HepG2 (cell line): ENCODE data around the gene KXD1. TPM values are rescaled to one million over a fixed set of nuclear protein-coding genes. Genes with fewer than 3 reads are reported as not detected.

Source experiments
- EED ChIP-seq: sonication (generic); formaldehyde crosslinking; IDR thresholded peaks from 2 replicates; pipeline ENCODE4 v1.5.0; 2020; ENCODE audit warnings: mild to moderate bottlenecking, missing genetic modification reagents
- FLYWCH1 ChIP-seq: sonication (generic); formaldehyde crosslinking; IDR thresholded peaks from 2 replicates; pipeline ENCODE4 v1.8.1; 2023; ENCODE audit warnings: mild to moderate bottlenecking, missing genetic modification reagents
- HNF4G ChIP-seq, 2 experiments: sonication (generic) in 1 of 2; formaldehyde crosslinking in 1 of 2; IDR thresholded peaks; 2 replicates each; pipeline versions ENCODE4 v1.4.0 to v1.6.1; 2011 to 2020; ENCODE audit warnings: borderline replicate concordance in 2 of 2, low read depth in 2 of 2, mild to moderate bottlenecking in 2 of 2, low read length in 1 of 2, missing genetic modification reagents in 1 of 2, moderate library complexity in 1 of 2
- IKZF1 ChIP-seq: fragments of 450-650 bp; IDR thresholded peaks from 2 replicates; pipeline ENCODE4 v1.7.1; 2016
- KAT7 ChIP-seq: IDR thresholded peaks from 2 replicates; pipeline ENCODE4 v1.6.1; 2018; ENCODE audit warnings: borderline replicate concordance, missing compliant biosample characterization
- MIER2 ChIP-seq: IDR thresholded peaks from 2 replicates; pipeline ENCODE4 v1.6.1; 2016; ENCODE audit warnings: missing biosample characterization, missing genetic modification reagents
- NR1H2 ChIP-seq: sonication (generic); formaldehyde crosslinking; IDR thresholded peaks from 2 replicates; pipeline ENCODE4 v1.8.1; 2022; ENCODE audit warnings: low read depth, missing genetic modification reagents, borderline replicate concordance
- RXRB ChIP-seq: IDR thresholded peaks from 2 replicates; pipeline ENCODE4 v1.6.1; 2016; ENCODE audit warnings: borderline replicate concordance, missing genetic modification reagents, missing compliant biosample characterization
- SNAI1 ChIP-seq: sonication (generic); formaldehyde crosslinking; IDR thresholded peaks from 2 replicates; pipeline ENCODE4 v1.5.0; 2020; ENCODE audit warnings: mild to moderate bottlenecking, missing genetic modification reagents, borderline replicate concordance
- SP5 ChIP-seq: IDR thresholded peaks from 2 replicates; pipeline ENCODE4 v1.6.1; 2016; ENCODE audit warnings: low read depth, borderline replicate concordance
- ZNF337 ChIP-seq: sonication (generic); formaldehyde crosslinking; IDR thresholded peaks from 2 replicates; pipeline ENCODE4 v1.5.1; 2020; ENCODE audit warnings: missing genetic modification reagents, low read depth, mild to moderate bottlenecking, borderline replicate concordance
- ZNF33A ChIP-seq: sonication (generic); formaldehyde crosslinking; IDR thresholded peaks from 2 replicates; pipeline ENCODE4 v1.5.1; 2020; ENCODE audit warnings: missing genetic modification reagents, mild to moderate bottlenecking, moderate library complexity, borderline replicate concordance
- ZNF430 ChIP-seq: sonication (generic); formaldehyde crosslinking; IDR thresholded peaks from 2 replicates; pipeline ENCODE4 v1.9.0; 2021; ENCODE audit warnings: mild to moderate bottlenecking, missing genetic modification reagents
- ZNF572 ChIP-seq: sonication (generic); formaldehyde crosslinking; IDR thresholded peaks from 2 replicates; pipeline ENCODE4 v1.5.1; 2020; ENCODE audit warnings: mild to moderate bottlenecking, missing genetic modification reagents
- polyA plus RNA-seq, 8 experiments: library from polyadenylated mRNA; depleted of rRNA in 3 of 8; stranded (reverse) in 7 of 8; unstranded in 1 of 8; fragments of >200 nt; fragmentation: Illumina TruSeq in 4 of 8; extraction: Trizol in 4 of 8; gene quantifications; 2 replicates each; pipeline versions ENCODE4 v1.2.1 to v1.2.3, GENCODE V29; 2011 to 2016; ENCODE audit warnings: low read depth in 4 of 8, missing spikeins in 1 of 8, mixed read lengths in 1 of 8; ENCODE audit not compliant: insufficient read depth in 1 of 8
- total RNA-seq, 5 experiments: library from RNA; depleted of rRNA; stranded (reverse); fragments of >200 nt; fragmentation: Illumina TruSeq; extraction: Trizol; gene quantifications; 2 replicates each; pipeline ENCODE4 v1.2.3, GENCODE V29; 2016; ENCODE audit warnings: low read depth in 1 of 5
- TF ChIP-seq, protein P1 (sequence below): sonication (generic); formaldehyde crosslinking; IDR thresholded peaks from 2 replicates; pipeline ENCODE4 v1.4.0; 2020; ENCODE audit warnings: missing genetic modification reagents, borderline replicate concordance
- TF ChIP-seq, protein P2 (sequence below): IDR thresholded peaks from 2 replicates; pipeline ENCODE4 v1.6.1; 2018; ENCODE audit warnings: missing genetic modification reagents
- TF ChIP-seq, protein P3 (sequence below): sonication (generic); formaldehyde crosslinking; conservative IDR thresholded peaks from 2 replicates; pipeline ENCODE4 v1.8.0; 2022; ENCODE audit warnings: mild to moderate bottlenecking, moderate library complexity, missing genetic modification reagents
- TF ChIP-seq, protein P4 (sequence below): sonication (generic); formaldehyde crosslinking; IDR thresholded peaks from 2 replicates; pipeline ENCODE4 v1.4.0; 2020; ENCODE audit warnings: missing genetic modification reagents, borderline replicate concordance
- TF ChIP-seq, protein P5 (sequence below): sonication (generic); formaldehyde crosslinking; IDR thresholded peaks from 2 replicates; pipeline ENCODE4 v1.4.0; 2020; ENCODE audit warnings: missing genetic modification reagents

The KXD1 gene
- total and polyA plus RNA-seq, 2 of the 13 experiments (the other 11 are each of a cell fraction or from before 2014, with no cell fraction given): 44.6 to 143 TPM

DNA sequence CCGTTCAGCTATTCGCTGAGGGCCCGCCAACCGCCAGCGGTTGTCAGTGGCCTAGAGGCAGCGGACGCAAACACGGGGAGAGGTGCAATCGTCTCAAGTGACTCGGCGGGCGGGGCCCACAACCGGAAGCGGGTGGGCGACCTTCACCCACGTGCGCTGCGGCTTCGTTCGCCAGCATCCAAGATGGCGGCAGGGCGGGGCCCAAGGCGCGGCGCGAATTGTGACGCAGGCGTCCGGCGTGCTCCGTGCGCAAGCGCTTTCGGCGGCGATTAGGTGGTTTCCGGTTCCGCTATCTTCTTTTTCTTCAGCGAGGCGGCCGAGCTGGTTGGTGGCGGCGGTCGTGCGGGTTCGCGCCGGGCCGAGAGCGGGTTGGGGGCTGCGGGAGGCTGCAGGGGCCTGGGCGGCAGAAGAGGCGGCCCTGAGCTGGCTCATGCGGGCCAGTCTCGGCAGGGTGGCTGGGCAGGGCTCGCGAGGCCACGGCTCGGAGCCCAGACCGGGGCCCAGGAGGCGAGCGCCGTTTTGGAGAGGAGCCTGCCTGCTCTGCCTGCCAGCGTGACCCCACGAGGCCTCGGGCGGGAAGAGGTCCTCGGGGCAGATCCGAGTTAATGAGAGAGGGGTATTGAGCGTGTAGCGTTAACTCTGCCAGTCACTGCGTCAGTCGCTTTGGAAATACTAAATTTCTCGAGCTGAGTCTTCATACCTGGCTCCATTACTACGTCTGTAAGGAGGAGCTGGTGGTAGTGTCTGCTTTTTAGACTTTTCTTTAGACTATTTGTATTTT is 14.1 kb downstream of the KXD1 start, which contains the start of gene UBA52 (continued):
- TF ChIP-seq, protein P1, sequence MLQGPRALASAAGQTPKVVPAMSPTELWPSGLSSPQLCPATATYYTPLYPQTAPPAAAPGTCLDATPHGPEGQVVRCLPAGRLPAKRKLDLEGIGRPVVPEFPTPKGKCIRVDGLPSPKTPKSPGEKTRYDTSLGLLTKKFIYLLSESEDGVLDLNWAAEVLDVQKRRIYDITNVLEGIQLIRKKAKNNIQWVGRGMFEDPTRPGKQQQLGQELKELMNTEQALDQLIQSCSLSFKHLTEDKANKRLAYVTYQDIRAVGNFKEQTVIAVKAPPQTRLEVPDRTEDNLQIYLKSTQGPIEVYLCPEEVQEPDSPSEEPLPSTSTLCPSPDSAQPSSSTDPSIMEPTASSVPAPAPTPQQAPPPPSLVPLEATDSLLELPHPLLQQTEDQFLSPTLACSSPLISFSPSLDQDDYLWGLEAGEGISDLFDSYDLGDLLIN (CRISPR knock-in tag): no peak
- TF ChIP-seq, protein P2, sequence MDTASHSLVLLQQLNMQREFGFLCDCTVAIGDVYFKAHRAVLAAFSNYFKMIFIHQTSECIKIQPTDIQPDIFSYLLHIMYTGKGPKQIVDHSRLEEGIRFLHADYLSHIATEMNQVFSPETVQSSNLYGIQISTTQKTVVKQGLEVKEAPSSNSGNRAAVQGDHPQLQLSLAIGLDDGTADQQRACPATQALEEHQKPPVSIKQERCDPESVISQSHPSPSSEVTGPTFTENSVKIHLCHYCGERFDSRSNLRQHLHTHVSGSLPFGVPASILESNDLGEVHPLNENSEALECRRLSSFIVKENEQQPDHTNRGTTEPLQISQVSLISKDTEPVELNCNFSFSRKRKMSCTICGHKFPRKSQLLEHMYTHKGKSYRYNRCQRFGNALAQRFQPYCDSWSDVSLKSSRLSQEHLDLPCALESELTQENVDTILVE (CRISPR knock-in tag): peak; percentile 94
- TF ChIP-seq ZNF33A (CRISPR knock-in tag): no peak
- peak; percentile 86; the same call in 1 of the 2 replicates for TF ChIP-seq EED (CRISPR knock-in tag)
- peak; percentile 91 for TF ChIP-seq SP5 (CRISPR knock-in tag)
- no peak for TF ChIP-seq HNF4G (IDR thresholded peaks at IDR 0.05; ENCODE audit: borderline replicate concordance, low read depth, low read length)
- TF ChIP-seq HNF4G (CRISPR knock-in tag; IDR thresholded peaks at IDR 0.05; ENCODE audit: borderline replicate concordance, low read depth): peak; percentile 63; the same call in 1 of the 2 replicates
- TF ChIP-seq, protein P3, sequence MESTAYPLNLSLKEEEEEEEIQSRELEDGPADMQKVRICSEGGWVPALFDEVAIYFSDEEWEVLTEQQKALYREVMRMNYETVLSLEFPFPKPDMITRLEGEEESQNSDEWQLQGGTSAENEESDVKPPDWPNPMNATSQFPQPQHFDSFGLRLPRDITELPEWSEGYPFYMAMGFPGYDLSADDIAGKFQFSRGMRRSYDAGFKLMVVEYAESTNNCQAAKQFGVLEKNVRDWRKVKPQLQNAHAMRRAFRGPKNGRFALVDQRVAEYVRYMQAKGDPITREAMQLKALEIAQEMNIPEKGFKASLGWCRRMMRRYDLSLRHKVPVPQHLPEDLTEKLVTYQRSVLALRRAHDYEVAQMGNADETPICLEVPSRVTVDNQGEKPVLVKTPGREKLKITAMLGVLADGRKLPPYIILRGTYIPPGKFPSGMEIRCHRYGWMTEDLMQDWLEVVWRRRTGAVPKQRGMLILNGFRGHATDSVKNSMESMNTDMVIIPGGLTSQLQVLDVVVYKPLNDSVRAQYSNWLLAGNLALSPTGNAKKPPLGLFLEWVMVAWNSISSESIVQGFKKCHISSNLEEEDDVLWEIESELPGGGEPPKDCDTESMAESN (CRISPR knock-in tag): peak; percentile 90
- TF ChIP-seq, protein P4, sequence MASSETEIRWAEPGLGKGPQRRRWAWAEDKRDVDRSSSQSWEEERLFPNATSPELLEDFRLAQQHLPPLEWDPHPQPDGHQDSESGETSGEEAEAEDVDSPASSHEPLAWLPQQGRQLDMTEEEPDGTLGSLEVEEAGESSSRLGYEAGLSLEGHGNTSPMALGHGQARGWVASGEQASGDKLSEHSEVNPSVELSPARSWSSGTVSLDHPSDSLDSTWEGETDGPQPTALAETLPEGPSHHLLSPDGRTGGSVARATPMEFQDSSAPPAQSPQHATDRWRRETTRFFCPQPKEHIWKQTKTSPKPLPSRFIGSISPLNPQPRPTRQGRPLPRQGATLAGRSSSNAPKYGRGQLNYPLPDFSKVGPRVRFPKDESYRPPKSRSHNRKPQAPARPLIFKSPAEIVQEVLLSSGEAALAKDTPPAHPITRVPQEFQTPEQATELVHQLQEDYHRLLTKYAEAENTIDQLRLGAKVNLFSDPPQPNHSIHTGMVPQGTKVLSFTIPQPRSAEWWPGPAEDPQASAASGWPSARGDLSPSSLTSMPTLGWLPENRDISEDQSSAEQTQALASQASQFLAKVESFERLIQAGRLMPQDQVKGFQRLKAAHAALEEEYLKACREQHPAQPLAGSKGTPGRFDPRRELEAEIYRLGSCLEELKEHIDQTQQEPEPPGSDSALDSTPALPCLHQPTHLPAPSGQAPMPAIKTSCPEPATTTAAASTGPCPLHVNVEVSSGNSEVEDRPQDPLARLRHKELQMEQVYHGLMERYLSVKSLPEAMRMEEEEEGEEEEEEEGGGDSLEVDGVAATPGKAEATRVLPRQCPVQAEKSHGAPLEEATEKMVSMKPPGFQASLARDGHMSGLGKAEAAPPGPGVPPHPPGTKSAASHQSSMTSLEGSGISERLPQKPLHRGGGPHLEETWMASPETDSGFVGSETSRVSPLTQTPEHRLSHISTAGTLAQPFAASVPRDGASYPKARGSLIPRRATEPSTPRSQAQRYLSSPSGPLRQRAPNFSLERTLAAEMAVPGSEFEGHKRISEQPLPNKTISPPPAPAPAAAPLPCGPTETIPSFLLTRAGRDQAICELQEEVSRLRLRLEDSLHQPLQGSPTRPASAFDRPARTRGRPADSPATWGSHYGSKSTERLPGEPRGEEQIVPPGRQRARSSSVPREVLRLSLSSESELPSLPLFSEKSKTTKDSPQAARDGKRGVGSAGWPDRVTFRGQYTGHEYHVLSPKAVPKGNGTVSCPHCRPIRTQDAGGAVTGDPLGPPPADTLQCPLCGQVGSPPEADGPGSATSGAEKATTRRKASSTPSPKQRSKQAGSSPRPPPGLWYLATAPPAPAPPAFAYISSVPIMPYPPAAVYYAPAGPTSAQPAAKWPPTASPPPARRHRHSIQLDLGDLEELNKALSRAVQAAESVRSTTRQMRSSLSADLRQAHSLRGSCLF (CRISPR knock-in tag): no peak
- TF ChIP-seq IKZF1: no peak
- TF ChIP-seq MIER2 (CRISPR knock-in tag): peak; percentile 59; the same call in 1 of the 2 replicates
- peak; percentile 82; the same call in 1 of the 2 replicates for TF ChIP-seq RXRB
- peak; percentile 96 for TF ChIP-seq KAT7
- peak; percentile 81 for TF ChIP-seq ZNF430 (CRISPR knock-in tag)
- 0 out of 2 replicates have a peak, but pooled peaks have one; percentile 42 for TF ChIP-seq ZNF572
- no peak for TF ChIP-seq ZNF337 (CRISPR knock-in tag)
- TF ChIP-seq FLYWCH1 (CRISPR knock-in tag): peak; percentile 74; the same call in 1 of the 2 replicates
- TF ChIP-seq SNAI1 (CRISPR knock-in tag): peak; percentile 30; the same call in 1 of the 2 replicates
- TF ChIP-seq, protein P5, sequence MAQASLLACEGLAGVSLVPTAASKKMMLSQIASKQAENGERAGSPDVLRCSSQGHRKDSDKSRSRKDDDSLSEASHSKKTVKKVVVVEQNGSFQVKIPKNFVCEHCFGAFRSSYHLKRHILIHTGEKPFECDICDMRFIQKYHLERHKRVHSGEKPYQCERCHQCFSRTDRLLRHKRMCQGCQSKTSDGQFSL (CRISPR knock-in tag): no peak
- no peak for TF ChIP-seq NR1H2 (CRISPR knock-in tag)
